Gastroesophageal sphincter (tissue), 4 donors: ENCODE measurements around the gene TMEM14C. TPM values are rescaled to one million over a fixed set of nuclear protein-coding genes. Genes with fewer than 3 reads are reported as not detected.

Source experiments
- ATAC-seq: fragments of 150-250 bp; one replicate; pipeline ENCODE4 v1.9.1; 2016; ENCODE audit warnings: mild to moderate bottlenecking, moderate library complexity
- H3K27ac ChIP-seq, 4 donors: fragments of 200-600 bp; sonication (generic) in 3 of 4; 1 replicate in 3 of 4; 2 replicates in 1 of 4; pipeline ENCODE4 v1.5.1; 2016 to 2019
- H3K27me3 ChIP-seq: fragments of 200-600 bp; sonication (generic); one replicate; pipeline ENCODE4 v1.5.1; 2019
- H3K36me3 ChIP-seq, 2 donors: fragments of 200-600 bp; sonication (generic); one replicate each; pipeline ENCODE4 v1.5.1; 2019; ENCODE audit warnings: control low read depth in 1 of 2
- H3K4me1 ChIP-seq, 3 donors: fragments of 200-600 bp; sonication (generic); 1 replicate in 2 of 3; 2 replicates in 1 of 3; pipeline ENCODE4 v1.5.1; 2016 to 2019; ENCODE audit warnings: control low read depth in 2 of 3
- H3K4me3 ChIP-seq, 2 donors: fragments of 200-600 bp; sonication (generic); one replicate each; pipeline ENCODE4 v1.5.1; 2019; ENCODE audit warnings: mild to moderate bottlenecking in 1 of 2, moderate library complexity in 1 of 2
- H3K9me3 ChIP-seq, 3 donors: fragments of 200-600 bp; sonication (generic); one replicate each; pipeline ENCODE4 v1.5.1; 2017 to 2019; ENCODE audit warnings: control low read depth in 2 of 3
- CTCF ChIP-seq, 4 experiments: fragments of 200-600 bp in 2 of 4; fragments of 450-650 bp in 2 of 4; sonication (generic) in 1 of 4; IDR thresholded peaks; one replicate each; pipeline ENCODE4 v1.5.1; 2017 to 2019; ENCODE audit warnings: antibody characterized with exemption in 4 of 4, mild to moderate bottlenecking in 2 of 4, moderate library complexity in 2 of 4
- EP300 ChIP-seq: sonication (generic); formaldehyde crosslinking; IDR thresholded peaks from one replicate; pipeline ENCODE4 v1.6.1; 2017; ENCODE audit warnings: antibody characterized with exemption, mild to moderate bottlenecking
- POLR2A ChIP-seq, 2 donors: fragments of 450-650 bp; IDR thresholded peaks; one replicate each; pipeline ENCODE4 v1.6.1; 2017; ENCODE audit warnings: antibody characterized with exemption in 2 of 2, mild to moderate bottlenecking in 2 of 2, moderate library complexity in 1 of 2
- POLR2AphosphoS5 ChIP-seq: sonication (generic); formaldehyde crosslinking; IDR thresholded peaks from one replicate; pipeline ENCODE4 v1.6.1; 2017; ENCODE audit warnings: antibody characterized with exemption
- WGBS, 2 donors: methylation state at CpG; one replicate each; pipeline ENCODE4 v1.1.5; 2018; ENCODE audit warnings: low coverage in 1 of 2; 5-methylcytosine and 5-hydroxymethylcytosine counted together
- total RNA-seq, 4 donors: library from RNA; depleted of rRNA; stranded (reverse); fragments of >200 nt; gene quantifications; one replicate each; pipeline ENCODE4 v1.1.0, GENCODE V29; 2016

Gene TMEM14C
- total RNA-seq, 4 donors from 2014 or later = 97.4 to 209 (median 150) TPM

DNA sequence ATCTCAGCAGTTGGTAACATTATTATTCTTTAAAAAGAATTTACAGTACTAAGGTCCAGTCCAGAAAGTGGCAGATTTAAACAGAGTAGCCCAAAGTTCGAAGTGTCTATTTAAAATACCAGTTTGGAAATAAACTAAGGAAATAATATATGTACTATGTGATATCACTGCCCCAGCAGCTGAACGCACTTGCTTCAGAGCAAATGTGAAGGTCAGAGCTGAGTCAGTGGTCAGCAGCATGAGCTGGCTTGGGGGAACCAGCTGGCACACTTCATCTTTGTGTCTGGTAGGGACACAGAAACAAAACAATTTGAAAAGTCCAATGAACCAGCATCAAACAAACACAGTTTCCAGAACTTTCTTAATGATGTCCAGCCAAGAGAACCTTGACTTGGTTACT, 40.1 kb downstream of the TMEM14C start:
- Histone ChIP-seq H3K27me3 (no peaks in the 10 kb centered on the region), H3K4me3 (no peak overlapping the region), H3K9me3 (no peaks in the 10 kb centered on the region), H3K27ac (no peak overlapping the region), H3K4me1 (peaks cover 0 to 15% (median 0%) of the 10 kb centered on the region in 3 donors), H3K36me3 (peaks cover 0 to 22% of the 10 kb centered on the region in 2 donors)
- ATAC-seq = no peak
- TF ChIP-seq POLR2A (IDR thresholded peaks at IDR 0.05) (no peak), EP300 (no peak), POLR2AphosphoS5 (no peak), CTCF (IDR thresholded peaks at IDR 0.05) (no peak)
- WGBS, 2 donors = 37 to 84% methylated on average over 2 of the region's 2 CpGs

DNA sequence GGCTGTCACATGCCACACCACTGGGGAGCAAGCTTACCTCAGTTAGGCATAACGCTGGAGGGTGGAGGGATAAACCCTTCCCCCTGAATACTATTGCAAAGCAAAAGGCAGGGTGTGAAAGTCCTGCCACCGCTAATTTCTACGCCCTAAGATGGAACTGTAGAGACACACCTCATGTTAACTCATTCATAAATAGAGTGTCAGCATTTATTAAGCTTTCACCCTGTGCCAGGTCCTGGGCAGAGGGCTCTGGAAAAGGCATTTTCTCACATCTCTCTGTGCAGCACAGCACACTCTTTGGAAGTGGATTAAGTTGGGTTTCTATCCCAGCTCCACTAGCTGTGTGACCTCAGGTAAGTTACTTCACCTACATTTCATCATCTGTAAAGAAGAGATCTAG, 46.5 kb downstream of the TMEM14C start:
- TF ChIP-seq POLR2AphosphoS5 (no peak), CTCF (IDR thresholded peaks at IDR 0.05) (no peak), EP300 (no peak), POLR2A (IDR thresholded peaks at IDR 0.05) (no peak)
- WGBS, 2 donors = 92% methylated on average over 2 of the region's 3 CpGs

GRCh38 chr6:10771371-10771894, 48.6 kb downstream of the TMEM14C start:
- Histone ChIP-seq H3K27me3 (no peaks in the 10 kb centered on the region), H3K36me3 (peaks cover 0 to 65% of the 10 kb centered on the region in 2 donors), H3K4me3 (no peak overlapping the region), H3K4me1 (no peaks in the 10 kb centered on the region), H3K27ac (no peak overlapping the region), H3K9me3 (no peaks in the 10 kb centered on the region)
- 61 to 72% methylated on average over 9 to 12 of the region's 12 CpGs for WGBS, 2 donors
- no peak for TF ChIP-seq EP300
- TF ChIP-seq POLR2A (IDR thresholded peaks at IDR 0.05) = no peak
- no peak for TF ChIP-seq POLR2AphosphoS5
- no peak for TF ChIP-seq CTCF (IDR thresholded peaks at IDR 0.05)
- ATAC-seq = no peak

More for the DNA sequence above, 46.5 kb downstream of the TMEM14C start:
- Histone ChIP-seq H3K27me3 (no peaks in the 10 kb centered on the region), H3K4me1 (no peaks in the 10 kb centered on the region), H3K36me3 (peaks cover 0 to 45% of the 10 kb centered on the region in 2 donors), H3K4me3 (no peak overlapping the region), H3K9me3 (no peaks in the 10 kb centered on the region), H3K27ac (no peak overlapping the region)
- no peak for ATAC-seq

DNA sequence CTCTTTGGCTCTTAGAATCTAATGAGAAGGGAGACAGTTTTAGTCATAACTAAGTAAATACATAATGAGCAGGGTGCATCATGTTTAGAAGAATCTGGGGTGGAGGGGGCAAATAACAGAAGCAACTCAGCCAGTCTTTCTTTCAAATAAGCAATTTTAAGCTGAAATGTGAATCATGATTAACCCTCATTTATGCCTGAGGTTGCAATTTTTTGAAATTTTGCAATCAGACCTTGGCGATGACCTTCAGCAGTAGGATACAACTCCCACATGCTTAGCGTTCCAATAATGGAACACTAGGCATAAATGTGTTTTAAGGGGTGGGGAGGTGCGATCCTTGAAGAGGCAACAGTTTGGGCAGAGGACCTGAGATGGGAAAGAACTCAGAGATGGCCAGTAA, 55.4 kb downstream of the TMEM14C start:
- H3K4me3 ChIP-seq = no peak overlapping the region
- no peaks in the 10 kb centered on the region for H3K4me1 ChIP-seq
- no peak for ATAC-seq
- no peaks in the 10 kb centered on the region for H3K27me3 ChIP-seq
- H3K27ac ChIP-seq = no peak overlapping the region
- no peaks in the 10 kb centered on the region for H3K9me3 ChIP-seq
- no peak for TF ChIP-seq POLR2A (IDR thresholded peaks at IDR 0.05)
- no peak for TF ChIP-seq EP300
- no peak for TF ChIP-seq POLR2AphosphoS5
- TF ChIP-seq CTCF (IDR thresholded peaks at IDR 0.05) = no peak
- 97 to 100% methylated on average over 1 to 3 of the region's 3 CpGs for WGBS, 2 donors
- peaks cover 0 to 70% of the 10 kb centered on the region in 2 donors for H3K36me3 ChIP-seq

- H3K4me3 ChIP-seq = no peak overlapping the region
- no peak for TF ChIP-seq CTCF (IDR thresholded peaks at IDR 0.05)
- TF ChIP-seq POLR2A (IDR thresholded peaks at IDR 0.05) = no peak
- no peak for TF ChIP-seq EP300
- no peak for TF ChIP-seq POLR2AphosphoS5
- no peaks in the 10 kb centered on the region for H3K4me1 ChIP-seq
- WGBS, 2 donors = 94 to 100% methylated on average over 4 to 7 of the region's 8 CpGs
- ATAC-seq = no peak
- H3K9me3 ChIP-seq = no peaks in the 10 kb centered on the region
- no peak overlapping the region for H3K27ac ChIP-seq
- H3K36me3 ChIP-seq = peaks cover 0 to 73% of the 10 kb centered on the region in 2 donors
- H3K27me3 ChIP-seq = no peaks in the 10 kb centered on the region
Measured at GRCh38 chr6:10779076-10779475, 56.2 kb downstream of the TMEM14C start.
